Medulla oblongata (tissue), 1 donor: ENCODE measurements around the gene C15orf62.

Experiments used
- DNase-seq: peaks from one replicate; pipeline ENCODE4 v3.0.0-alpha.2; 2015; ENCODE audit errors: extremely low spot score

The C15orf62 gene

GRCh38 chr15:40815042-40815698 is 45.4 kb downstream of the C15orf62 start:
- peak; percentile 67 for DNase-seq

- DNase-seq: no peak
These were observed 49.3 kb downstream of the C15orf62 start for GRCh38 chr15:40819048-40819447.

GRCh38 chr15:40821195-40821594 is 51.4 kb downstream of the C15orf62 start:
- DNase-seq: no peak
